GM13976 (cell line): Measurements from ENCODE around the gene PTOV1.

ENCODE experiments used
- DNase-seq: peaks from one replicate; pipeline ENCODE4 v3.0.0; 2012; ENCODE audit warnings: low spot score
- in situ Hi-C: fragments of 300-500 bp; cut with MboI; formaldehyde crosslinking; loops from one replicate; pipeline ENCODE4 v1.12.0; 2022; ENCODE audit warnings: low sequenced_read_pairs, mixed read lengths, inconsistent platforms; ENCODE audit not compliant: unreplicated experiment
- TF ChIP-seq, protein P1 (sequence below): IDR thresholded peaks from 2 replicates; pipeline ENCODE4 v1.5.1; 2012; ENCODE audit warnings: borderline replicate concordance, mild to moderate bottlenecking; ENCODE audit not compliant: insufficient read depth; ENCODE audit errors: extremely low read depth, missing control alignments, control extremely low read depth

The PTOV1 gene

DNA sequence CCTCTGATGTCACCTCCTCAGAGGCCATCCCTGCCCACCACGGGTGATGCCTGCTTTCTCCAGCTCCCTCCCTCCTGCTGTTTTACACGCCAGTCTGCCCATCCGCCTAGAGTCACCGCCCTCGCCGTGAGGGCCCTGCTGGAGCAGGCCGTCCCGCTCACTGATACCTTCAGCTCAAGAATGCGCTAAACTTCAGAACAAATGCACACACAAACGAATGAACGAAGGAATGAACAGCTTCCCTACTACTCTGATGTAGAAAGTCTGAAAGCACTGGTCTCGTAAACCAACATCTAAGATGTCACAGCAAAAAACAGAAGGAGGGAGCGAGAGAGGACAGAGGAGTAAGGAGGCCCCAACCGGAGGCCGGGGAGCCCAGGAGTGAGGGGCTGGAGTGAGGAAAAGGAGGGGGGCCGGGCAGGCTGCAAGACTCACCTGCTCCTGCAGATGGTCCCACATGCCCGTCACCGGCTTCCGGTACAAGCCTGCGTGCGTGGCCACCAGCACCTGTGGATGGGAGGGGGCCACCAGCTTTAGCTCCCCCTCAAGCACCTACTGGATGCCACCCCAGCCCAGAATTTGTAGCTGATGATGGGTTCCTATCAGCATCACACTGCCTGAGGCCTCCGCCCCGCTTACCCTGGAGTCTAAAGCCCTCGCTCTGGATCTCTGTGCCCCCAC lies 12.4 kb downstream of the PTOV1 start:
- in situ Hi-C loops = no loop called here
- TF ChIP-seq, protein P1, sequence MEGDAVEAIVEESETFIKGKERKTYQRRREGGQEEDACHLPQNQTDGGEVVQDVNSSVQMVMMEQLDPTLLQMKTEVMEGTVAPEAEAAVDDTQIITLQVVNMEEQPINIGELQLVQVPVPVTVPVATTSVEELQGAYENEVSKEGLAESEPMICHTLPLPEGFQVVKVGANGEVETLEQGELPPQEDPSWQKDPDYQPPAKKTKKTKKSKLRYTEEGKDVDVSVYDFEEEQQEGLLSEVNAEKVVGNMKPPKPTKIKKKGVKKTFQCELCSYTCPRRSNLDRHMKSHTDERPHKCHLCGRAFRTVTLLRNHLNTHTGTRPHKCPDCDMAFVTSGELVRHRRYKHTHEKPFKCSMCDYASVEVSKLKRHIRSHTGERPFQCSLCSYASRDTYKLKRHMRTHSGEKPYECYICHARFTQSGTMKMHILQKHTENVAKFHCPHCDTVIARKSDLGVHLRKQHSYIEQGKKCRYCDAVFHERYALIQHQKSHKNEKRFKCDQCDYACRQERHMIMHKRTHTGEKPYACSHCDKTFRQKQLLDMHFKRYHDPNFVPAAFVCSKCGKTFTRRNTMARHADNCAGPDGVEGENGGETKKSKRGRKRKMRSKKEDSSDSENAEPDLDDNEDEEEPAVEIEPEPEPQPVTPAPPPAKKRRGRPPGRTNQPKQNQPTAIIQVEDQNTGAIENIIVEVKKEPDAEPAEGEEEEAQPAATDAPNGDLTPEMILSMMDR = no peak
- DNase-seq = no peak

GRCh38 chr19:49863935-49864320 lies 13.0 kb downstream of the PTOV1 start:
- in situ Hi-C loops = no loop called here
- TF ChIP-seq, protein P1 = no peak
- no peak for DNase-seq

- in situ Hi-C loops = no loop called here
- TF ChIP-seq, protein P1 = no peak
- DNase-seq = no peak
These were observed 13.9 kb downstream of the PTOV1 start for GRCh38 chr19:49864890-49865289.

DNA sequence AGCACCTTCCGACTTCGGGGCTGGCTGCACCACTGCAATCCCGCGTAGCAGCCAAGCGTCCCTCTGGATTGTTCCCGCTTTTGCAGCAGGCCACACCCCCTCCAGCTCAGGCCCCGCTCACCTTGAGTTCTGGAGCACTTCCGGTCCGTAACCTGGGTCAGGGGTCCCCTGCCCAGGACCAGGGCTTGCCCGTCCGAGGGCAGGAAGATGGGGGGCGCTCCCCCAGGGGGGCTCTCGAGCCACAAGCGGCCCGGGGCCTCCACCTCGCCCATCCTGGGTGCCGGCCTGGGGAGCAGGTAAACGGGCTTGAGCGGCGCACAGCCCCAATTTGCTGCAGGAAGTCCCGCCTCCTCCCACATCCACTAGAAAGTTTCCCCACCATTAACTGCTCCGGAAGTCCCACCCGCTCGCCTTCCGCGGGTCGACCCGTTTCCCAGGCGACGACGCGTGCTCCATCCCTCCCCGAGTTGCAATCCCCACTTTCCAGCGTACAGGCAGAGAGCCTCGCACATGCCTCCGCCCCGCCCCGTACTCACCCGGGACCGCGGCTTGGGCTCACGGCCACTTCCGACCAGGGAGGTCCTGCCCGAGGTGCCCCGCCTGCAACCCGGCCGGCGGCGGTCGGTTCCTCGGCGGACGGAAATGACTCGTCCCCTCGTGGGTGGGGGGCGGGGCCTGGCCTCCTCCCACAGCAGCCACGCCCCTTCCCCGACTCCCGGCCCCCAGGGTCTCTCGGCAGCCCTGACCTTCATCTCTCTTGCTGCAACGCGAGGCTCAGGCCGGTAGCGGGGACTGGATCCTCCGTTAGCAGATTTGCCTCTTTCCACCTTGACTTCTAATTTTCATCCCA lies 16.2 kb downstream of the PTOV1 start, which contains the start of gene PNKP:
PNKP (minus strand) TSS at position 644 of the 850 bp plus-strand sequence; CDS start at position 272, 372 bp downstream.
- TF ChIP-seq, protein P1 = no peak
- in situ Hi-C loops = no loop called here
- DNase-seq = peak; percentile 96

GRCh38 chr19:49869009-49869483 lies 18.1 kb downstream of the PTOV1 start:
- TF ChIP-seq, protein P1 = no peak
- no peak for DNase-seq
- in situ Hi-C loops = no loop called here

GRCh38 chr19:49869484-49870308 lies 18.7 kb downstream of the PTOV1 start:
- in situ Hi-C loops = no loop called here

More at GRCh38 chr19:49869484-49870308, 18.7 kb downstream of the PTOV1 start:
- peak; percentile 91 for DNase-seq
- TF ChIP-seq, protein P1 = no peak
